GM19463 (cell line): ENCODE results near the gene CSDE1.

ENCODE experiments used
- ATAC-seq: cut with Tn5 transposase; IDR thresholded peaks from one replicate; pipeline ENCODE4 v1.9.1; 2021; ENCODE audit warnings: mild to moderate bottlenecking, moderate library complexity; ENCODE audit not compliant: unreplicated experiment

The CSDE1 gene

DNA sequence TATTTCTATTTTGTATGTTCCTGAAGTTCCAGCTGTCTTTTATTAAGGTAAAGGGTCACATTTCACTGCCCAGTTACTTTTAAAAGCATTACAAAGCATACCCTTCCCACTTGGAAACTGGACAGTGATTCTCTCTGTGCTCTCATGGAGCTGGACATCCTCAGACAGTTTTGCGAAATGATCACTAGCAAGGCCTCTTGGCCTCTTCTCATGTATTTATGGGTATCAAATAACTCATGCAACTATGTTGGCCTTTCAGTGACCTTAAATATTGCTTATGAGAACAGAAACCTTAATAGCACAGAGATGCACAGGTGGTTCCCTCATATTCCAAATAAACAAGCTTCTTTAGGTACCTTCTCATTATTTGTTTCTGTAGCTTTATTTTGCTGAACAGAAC is 54.5 kb downstream of the CSDE1 start:
- no peak for ATAC-seq

DNA sequence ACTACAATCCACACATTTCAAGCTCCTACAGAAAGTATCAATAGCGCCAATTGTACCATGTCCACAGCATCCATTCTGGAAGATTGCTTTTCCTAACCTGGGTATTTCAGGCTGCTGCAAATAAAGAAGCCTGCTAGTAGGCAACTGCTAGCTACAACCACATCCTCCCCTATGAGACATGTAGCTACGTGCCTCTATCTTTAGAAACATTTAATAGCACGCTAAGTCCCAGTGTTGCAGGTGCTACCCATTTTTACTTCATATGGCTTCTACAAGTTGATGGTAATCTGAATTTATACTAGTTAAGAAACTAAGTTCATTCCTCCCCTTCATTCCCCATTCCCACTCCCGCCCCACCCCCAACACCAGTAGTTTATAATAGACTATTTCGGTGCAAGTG is 55.0 kb downstream of the CSDE1 start:
- ATAC-seq, result no peak

DNA sequence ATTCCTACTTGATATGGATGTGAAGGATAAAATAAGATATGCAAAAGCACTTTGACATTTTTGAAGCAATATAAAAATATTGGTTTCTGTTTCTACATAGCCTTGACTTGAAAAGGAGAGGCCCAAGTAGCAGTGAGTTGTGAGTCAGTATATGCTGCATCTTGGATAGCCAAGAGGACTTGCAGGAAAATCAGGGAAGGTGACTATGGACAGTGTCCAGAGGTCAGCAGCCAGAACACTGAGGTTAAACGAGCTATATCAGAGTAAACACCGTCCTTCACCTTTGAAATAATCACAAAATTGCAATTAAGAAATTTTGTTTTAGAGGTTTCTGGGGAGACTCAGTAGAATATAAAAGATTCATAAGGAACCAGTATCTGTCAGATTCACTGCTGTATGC is 55.9 kb downstream of the CSDE1 start:
- ATAC-seq, result no peak

DNA sequence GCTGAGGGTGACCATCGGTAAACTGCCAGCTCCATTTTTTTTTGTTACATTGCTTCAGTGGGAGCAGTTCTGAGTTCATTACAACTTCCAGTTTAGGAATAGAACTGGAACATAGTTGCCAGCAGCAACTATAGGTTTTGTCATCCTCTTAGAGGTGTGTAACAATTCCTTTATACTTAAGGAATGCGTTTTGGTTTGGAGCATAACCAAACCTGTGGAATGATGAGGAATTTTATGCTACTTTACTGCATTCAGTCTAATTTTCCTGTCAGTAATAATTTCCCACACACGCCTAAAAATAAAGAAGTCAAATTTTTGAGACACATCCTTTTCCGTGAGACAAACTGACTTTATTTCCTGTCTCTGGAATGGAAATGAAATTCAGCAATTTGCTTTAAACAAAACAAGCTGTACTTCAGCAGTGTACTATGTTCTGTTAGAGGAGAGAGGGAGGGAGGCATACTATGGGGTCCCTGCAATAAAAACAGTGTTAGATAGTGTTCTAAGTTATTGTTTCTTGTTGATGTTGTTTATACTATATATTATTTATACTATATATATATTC is 57.7 kb downstream of the CSDE1 start:
- ATAC-seq, result no peak

DNA sequence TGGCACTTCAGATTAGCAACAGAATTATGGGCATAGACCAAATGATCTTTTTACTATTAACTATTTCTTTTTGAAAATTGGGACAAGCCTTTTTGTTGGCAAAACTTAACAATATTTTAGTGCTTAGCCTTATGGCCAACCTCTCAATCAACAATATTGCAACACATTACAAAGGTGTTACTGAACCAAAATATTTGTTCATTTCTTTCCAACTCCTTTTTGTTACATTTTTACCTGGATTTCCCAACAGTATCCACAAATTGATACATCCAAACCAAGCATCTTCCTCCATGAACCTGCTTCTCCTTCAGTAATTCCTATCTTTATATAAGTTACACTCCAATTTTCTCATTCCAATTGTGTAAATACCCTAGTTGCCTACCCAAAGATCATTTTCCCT is 61.0 kb downstream of the CSDE1 start:
- ATAC-seq, result no peak

DNA sequence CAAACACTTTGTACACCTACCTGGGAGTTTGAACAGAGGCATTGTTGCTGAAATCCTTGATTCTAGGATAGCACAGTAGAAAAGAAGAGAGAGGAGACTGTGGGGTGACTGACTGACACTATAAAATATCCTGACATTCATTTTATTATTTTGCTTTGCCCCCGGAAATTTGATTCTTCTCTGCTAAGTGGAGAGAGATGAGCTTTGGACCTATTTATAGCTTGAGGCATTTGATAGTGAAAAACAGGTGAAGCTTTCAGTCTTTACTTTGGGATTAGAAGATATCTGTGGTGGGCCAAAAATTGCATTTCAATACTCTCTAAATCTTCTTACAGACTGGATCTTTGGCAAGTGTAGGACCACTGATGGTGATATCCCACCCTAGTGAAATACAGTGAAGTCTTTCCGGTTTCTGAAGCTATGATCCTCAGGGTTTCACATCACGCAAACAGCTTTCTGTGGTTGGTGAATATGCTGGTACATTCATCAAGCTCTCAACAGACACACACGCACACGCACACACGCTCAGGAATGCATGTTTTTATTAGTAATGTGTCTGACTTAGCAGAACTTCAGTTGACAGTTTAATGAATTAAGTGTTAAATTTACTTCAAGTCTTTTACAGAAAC is 62.2 kb downstream of the CSDE1 start, which contains the start of gene AMPD1:
Gene AMPD1 (minus strand): TSS at position 117 of the 629 bp plus-strand sequence. CDS start 75 bp downstream, at position 42.
- ATAC-seq, result no peak

DNA sequence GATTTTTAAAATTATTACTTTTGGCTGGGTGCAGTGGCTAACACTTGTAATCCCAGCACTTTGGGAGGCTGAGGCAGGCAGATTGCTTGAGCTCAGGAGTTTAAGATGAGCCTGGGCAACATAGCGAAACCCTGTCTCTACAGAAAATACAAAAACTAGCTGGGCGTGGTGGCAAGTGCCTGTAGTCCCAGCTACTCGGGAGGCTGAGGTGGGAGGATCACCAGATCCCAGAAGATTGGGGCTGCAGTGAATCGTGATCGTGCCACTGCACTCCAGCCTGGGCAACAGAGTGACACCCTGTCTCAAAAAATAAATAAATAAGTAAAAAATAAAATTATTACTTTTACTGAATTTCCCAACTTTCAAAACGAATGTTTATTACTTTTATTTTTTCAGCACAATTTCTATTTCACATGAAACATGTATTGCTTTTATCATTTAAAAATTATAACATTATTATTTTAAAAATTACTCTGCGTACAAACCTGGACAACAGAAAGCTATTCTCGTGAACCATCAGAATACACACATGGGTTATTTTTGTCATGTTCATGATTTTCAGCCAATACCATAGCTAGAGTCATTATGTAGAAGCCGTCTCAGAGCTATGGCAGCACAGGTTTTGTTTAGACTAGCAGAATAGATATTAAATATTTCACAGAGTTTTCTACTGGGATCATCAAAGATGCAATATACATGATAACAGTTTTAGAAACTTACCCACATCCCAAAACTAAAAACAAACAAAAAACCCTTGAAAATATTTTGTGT is 63.1 kb downstream of the CSDE1 start:
- no peak for ATAC-seq

DNA sequence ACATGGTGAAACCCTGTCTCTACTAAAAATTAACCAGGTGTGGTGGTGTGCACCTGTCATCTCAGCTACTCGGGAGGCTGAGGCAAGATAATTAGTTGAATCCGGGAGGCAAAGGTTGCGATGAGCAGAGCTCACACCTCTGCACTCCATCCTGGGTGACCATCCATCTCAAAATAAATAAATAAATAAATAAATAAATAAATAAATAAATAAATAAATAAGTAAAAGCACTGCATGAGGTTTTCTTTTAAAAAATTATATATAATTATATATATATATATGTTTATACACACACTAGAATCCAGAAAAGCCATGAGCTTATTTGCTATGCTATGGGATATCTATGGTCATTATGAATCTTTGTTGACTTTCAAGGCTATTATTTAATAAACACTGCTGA is 64.8 kb downstream of the CSDE1 start:
- no peak for ATAC-seq

DNA sequence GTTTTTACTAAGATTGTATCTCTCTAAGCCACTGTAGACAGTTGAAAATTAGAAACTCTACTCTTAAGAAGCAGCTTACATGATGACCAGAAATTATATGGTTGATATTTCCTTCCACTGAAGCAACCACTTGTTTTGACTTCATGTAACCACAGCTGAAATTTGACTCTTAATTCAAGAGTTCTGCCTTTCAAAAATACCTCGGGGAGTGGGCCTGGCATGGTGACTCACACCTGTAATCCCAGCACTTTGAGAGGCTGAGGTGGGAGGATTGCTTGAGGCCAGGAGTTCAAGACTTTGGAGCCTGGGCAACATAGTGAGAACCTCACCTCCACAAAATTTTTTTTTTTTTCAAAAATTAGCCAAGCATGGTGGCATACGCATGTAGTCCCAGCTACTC is 66.7 kb downstream of the CSDE1 start:
- ATAC-seq, result no peak

DNA sequence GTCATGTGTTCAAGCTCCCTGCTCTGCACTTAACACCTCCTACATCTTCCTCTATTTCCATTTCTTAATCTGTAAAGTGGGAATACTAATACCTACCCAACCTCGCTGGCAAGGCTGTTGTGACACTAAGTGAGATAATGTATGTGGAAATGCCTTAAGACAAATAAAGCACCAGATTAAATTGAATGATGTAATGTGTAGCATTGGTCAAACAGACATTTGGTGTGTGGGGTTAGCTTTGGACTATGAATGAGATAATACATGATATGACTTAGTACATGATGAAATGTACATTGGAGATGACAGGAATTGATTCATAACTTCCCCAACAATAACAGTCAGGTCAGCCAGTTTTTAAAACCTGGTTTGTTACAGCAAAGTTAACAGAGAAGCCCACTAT is 67.6 kb downstream of the CSDE1 start:
- ATAC-seq, result no peak

DNA sequence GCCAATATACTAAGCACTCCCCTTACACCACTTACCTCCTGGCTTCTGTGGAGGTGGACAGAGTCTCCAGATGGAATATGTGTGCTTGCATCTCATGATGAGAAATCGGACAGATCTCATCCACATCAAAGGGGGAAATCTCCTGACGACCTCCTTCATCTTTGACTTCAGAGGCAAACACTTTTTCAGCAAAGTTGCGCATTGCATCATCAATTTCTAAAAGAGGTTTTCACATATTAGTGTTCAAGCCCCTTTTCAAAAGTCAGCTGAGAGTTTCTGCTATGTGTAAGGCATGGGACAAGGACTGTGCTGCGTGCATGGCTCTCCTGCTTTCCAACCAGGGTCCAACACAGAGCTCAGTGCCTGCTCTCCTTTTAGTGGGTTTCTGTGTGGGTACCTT is 69.3 kb downstream of the CSDE1 start:
- ATAC-seq, result no peak

DNA sequence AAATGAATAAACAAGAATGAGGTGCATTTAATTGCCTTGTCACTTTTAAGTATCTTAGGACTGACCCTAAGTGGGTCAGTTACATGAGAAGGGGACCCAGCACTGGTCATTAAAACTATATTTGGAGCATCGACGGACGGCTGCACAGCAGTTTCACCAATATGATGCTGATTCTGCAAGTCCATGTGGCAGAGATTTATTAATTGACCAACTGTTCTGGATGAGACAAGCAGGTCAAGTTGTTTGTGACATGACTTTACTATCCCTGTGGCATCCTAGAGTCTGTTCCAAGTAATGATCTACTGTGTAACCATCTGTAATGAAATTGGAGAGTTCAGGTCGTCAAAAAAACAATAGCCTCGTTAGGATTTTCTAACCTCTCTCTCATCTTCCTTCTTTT is 71.9 kb downstream of the CSDE1 start:
- ATAC-seq, result no peak

DNA sequence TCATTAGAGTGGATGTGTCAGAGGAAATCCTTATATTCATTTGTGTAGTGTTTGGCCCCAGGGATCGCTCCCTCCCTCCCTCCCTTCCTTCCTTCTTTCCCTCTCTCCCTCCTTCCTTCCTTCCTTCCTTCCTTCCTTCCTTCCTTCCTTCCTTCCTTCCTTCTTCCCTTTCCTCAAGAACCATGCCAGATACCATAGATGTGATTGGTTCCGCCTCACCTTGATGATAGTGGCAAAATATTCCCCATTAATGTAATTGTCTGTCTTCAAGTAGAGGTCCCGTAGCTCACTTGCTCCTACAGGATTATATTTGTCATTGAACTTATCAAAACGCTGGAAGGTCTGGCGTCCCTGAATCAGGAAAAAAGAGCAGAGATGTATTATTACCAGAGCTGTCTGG is 80.1 kb downstream of the CSDE1 start:
- no peak for ATAC-seq

DNA sequence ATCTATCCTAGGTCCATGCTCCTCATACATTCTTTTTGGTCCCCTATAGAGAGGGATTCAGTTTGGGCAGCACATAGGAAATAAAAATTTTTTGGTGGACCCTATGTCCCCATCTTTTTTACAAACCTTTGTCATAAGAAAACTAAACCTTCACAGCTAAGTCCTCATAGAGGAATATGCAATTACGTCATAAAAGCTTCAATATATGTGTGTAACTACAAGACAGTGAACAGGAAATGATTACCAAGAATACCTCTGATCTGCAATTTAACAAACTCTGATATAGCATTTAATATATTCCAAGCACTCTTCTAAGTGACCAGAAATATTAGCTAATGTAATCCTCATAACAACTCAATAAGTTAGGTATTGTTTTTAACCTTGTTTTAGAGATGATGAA is 81.7 kb downstream of the CSDE1 start:
- no peak for ATAC-seq

DNA sequence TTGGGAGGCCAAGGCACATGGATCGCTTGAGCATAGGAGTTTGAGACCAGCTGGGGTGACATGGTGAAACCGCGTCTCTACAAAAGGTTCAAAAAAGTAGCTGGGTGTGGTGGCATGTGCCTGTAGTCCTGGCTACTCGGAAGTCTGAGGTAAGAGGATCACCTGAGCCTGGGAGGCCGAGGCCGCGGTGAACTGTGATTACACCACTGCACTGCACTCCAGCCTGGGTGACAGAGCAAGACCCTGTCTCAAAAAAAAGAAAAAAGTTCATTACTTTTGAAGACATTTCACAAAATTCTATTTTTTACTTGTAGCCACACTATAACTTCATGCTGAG is 85.9 kb downstream of the CSDE1 start:
- no peak for ATAC-seq

DNA sequence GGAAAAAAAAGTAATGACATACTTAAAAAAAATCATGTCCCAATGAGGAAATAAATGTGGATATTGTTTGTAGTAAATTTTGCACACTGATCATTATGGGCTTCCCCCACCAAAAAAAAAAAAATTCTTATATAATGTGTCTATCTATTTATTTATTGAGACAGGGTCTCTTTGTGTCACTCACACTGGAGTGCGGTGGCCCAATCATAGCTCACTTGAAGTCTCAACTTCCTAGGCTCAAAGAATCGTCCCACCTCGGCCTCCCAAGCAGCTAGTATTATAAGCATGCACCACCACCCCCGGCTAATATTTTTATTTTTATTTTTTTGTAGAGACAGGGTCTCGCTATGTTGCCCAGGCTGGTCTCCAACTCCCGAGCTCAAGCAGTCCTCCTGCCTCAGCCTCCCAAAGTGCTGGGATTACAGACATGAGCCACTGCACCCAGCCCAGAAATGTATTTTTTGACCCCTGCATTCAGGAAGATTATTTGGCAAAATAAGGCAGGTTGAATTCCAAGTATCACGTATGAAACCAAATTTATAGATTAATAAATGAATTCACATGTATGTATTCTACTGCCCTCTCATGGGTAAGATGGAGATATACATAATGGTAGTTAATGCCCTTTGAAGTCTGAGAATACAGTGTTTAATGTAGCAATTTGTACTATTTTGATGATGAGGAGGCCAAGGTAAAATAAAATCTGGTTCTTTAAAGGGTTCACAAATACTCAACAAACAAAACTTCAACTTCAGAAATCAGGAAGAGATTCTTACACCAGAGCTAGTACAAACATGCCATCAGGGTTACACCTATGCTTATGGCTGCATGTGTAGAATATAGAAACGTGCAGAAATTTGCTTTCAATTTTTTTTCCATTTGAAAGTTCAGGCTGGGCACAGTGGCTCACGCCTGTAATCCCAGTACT is 86.5 kb downstream of the CSDE1 start:
- ATAC-seq, result no peak

DNA sequence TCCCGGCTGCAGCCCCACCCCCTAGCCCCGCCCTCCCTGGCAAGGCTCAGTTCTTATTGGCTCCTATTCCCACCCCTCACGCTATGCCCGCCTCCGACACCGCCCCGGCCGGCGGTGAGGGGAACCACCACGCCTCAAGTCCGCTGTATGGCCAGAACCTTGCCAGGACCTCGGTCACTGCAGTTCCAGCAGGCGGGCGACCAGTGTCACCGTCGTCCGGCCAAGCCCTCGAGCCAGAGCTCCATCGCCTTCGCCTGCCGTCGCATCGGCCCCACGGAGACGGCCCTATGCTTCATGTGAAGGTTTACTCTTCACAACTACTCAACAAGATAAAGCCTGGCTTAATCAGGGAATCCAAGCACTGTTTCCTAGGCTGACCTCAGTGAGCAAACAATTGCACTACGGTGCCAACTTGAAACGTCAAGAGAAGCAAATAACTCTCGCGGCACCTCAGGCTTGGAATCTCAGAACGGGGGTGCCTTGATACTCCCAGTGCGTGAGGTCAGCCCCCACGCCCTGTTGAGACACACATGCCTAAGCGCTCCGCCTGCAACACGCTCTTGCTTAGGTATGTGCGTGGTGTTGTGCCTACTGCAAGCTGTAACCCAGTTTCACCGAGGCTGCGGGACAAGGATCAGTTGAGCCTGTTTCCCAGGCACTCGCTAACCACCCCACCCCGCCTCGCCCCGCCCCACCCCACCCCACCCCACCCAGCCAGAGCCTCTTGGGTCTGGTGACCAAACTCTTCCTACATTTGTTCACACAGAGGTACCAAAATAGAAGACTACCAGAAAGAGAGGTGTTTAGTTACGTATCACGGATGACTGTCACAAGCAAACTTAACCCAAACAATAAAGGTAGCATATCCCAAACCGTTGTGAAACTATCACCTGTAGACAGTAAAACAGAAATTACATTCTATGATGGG is 87.4 kb downstream of the CSDE1 start:
- ATAC-seq, result peak; percentile 99

DNA sequence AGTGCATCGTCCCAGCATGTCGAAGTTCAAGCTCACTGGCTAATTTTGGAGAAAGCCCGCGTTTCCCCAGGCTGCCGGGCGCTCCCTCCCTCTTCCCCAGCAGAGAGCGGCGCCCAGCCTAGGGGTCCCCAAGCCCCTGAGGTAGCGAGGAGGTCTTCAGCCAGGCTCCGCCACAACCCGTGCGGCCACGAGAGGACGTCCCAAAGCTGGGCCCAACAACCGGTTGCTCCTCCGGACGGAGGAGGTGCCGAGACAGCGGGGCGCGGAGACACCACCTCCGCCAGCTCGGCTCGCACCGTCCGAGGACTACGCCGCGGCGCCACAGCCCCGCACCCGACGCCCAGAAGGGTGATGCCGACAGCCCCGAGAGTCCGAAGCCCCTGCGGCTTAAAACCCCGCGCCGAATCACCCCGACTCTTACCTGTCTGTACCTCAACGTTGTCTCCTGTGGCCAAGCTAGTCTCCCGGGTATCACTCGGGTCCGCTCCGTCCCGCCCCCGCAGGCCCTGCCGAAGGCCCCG is 88.2 kb downstream of the CSDE1 start, which contains the start of gene DENND2C:
Gene DENND2C (minus strand): TSS at position 488 of the 521 bp plus-strand sequence. CDS start 44,065 bp downstream, outside the sequence.
- ATAC-seq, result peak; percentile 57

DNA sequence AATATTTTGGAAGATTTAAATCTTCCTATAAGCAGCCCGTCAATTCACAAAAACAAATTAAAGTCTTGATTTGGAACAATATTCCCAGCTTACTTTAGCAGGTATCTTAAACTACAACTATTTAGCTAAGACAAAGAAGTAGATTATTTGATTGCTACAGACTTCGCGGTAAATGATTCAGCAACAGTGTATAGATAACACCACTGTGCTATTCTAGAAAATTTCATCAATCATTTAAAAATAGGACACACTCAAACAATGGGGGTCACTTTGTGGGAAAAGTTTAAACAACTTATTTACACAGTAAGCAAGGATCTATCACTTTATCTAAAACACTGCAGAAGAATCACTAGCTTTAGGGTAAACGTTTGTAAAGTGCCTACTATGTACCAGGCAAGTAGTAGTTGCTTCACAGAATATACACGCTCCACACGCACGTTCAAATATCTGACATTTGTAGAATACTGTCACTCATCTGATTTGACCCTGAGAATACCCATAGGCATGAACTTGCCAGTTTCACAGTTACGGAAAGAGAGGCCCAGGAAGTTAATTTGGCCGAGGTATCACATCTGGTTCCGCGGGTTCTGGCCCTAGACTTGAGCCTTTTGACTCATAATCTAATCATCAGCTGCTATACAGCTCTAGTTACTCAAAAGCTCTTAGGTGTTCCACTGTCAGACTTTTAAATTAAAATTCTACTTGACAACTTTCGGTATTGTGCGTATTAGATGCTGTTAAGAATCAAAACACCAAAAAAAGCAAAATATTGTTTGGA is 88.8 kb downstream of the CSDE1 start:
- ATAC-seq, result no peak
